SK-N-MC (cell line): ENCODE data around the gene WNT8B.

ENCODE experiments used
- EZH2 ChIP-seq: fragments of 200-600 bp; sonication (generic); IDR thresholded peaks from one replicate; pipeline ENCODE4 v1.6.1; 2017; ENCODE audit warnings: antibody characterized with exemption
- FOXP2 ChIP-seq: optimal IDR thresholded peaks from 2 replicates; pipeline ENCODE3; 2011; ENCODE audit warnings: mild to moderate bottlenecking, moderate library complexity; ENCODE audit not compliant: insufficient read depth; ENCODE audit errors: extremely low read length, control extremely low read depth
- POLR2AphosphoS5 ChIP-seq: IDR thresholded peaks from 2 replicates; pipeline ENCODE4 v1.6.1; 2012; ENCODE audit warnings: mild to moderate bottlenecking, low read depth, low read length, borderline replicate concordance

GRCh38 chr10:100479037-100479436 is 16.2 kb downstream of the WNT8B start:
- TF ChIP-seq POLR2AphosphoS5 (no peak), EZH2 (no peak), FOXP2 (no peak)
